ENCODE data around the gene ANKRD33. TPM values are rescaled to one million over a fixed set of nuclear protein-coding genes. Genes with fewer than 3 reads are reported as not detected.

The ANKRD33 gene
- total and polyA plus RNA-seq, 2 donors = 0.02 TPM; not detected in 1

DNA sequence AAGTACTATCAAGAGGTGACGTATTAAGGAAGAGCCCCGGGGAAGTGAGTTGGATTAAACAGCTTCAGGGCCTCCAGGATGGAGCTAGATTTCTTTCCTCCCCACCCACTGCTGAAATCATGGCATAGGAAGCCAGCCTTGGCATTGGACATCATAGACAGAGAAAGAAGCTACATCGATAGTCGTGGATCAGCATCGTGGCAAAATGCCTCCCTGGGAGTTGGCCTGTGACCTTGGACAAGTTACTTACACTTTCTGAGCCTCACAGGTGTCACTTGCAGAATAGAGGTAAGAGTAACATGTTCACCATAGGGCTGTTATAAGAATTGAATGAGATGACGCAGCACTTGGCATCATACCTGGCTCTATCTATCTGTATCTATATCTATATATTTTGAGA, 5.9 kb downstream of the ANKRD33 start:
- Histone ChIP-seq H3K27ac (ENCODE audit: low read depth in 1 of 2, low read length in 1 of 2) (no peak overlapping the region), H3K36me3 (ENCODE audit: control insufficient read depth in 2 of 2, insufficient read depth in 2 of 2, low read length in 1 of 2) (no peaks in the 10 kb centered on the region), H3K9me3 (ENCODE audit: control insufficient read depth in 2 of 2, insufficient read depth in 1 of 2, low read length in 1 of 2) (no peaks in the 10 kb centered on the region), H3K27me3 (ENCODE audit: control insufficient read depth in 2 of 2, insufficient read depth in 1 of 2, low read length in 1 of 2) (no peaks in the 10 kb centered on the region), H3K4me3 (ENCODE audit: low read length in 2 of 2) (no peak overlapping the region), H3K4me1 (ENCODE audit: control insufficient read depth in 2 of 2, insufficient read depth in 2 of 2, low read length in 2 of 2) (no peaks in the 10 kb centered on the region)
- 96% methylated on average over 6 of the region's 6 CpGs for WGBS
- DNase-seq (ENCODE audit: low read depth in 6 of 9, low spot score in 9 of 9) = no peak

- 97% methylated on average over 8 of the region's 8 CpGs for whole genome bisulfite sequencing
- H3K9me3 ChIP-seq (ENCODE audit: control insufficient read depth in 2 of 2, insufficient read depth in 1 of 2, low read length in 1 of 2) = no peaks in the 10 kb centered on the region
- H3K27ac ChIP-seq (ENCODE audit: low read depth in 1 of 2, low read length in 1 of 2) = no peak overlapping the region
- no peak for DNase-seq (ENCODE audit: low read depth in 6 of 9, low spot score in 9 of 9)
- no peaks in the 10 kb centered on the region for H3K36me3 ChIP-seq (ENCODE audit: control insufficient read depth in 2 of 2, insufficient read depth in 2 of 2, low read length in 1 of 2)
- H3K4me3 ChIP-seq (ENCODE audit: low read length in 2 of 2) = no peak overlapping the region
- no peaks in the 10 kb centered on the region for H3K27me3 ChIP-seq (ENCODE audit: control insufficient read depth in 2 of 2, insufficient read depth in 1 of 2, low read length in 1 of 2)
- H3K4me1 ChIP-seq (ENCODE audit: control insufficient read depth in 2 of 2, insufficient read depth in 2 of 2, low read length in 2 of 2) = no peaks in the 10 kb centered on the region
These were observed 7.7 kb downstream of the ANKRD33 start for GRCh38 chr12:51895378-51896135.

- no peak for DNase-seq (ENCODE audit: low read depth in 6 of 9, low spot score in 9 of 9)
- 95% methylated on average over 3 of the region's 3 CpGs for WGBS
- H3K27me3 ChIP-seq (ENCODE audit: control insufficient read depth in 2 of 2, insufficient read depth in 1 of 2, low read length in 1 of 2) = no peaks in the 10 kb centered on the region
- H3K36me3 ChIP-seq (ENCODE audit: control insufficient read depth in 2 of 2, insufficient read depth in 2 of 2, low read length in 1 of 2) = no peaks in the 10 kb centered on the region
- H3K4me1 ChIP-seq (ENCODE audit: control insufficient read depth in 2 of 2, insufficient read depth in 2 of 2, low read length in 2 of 2) = no peaks in the 10 kb centered on the region
- H3K27ac ChIP-seq (ENCODE audit: low read depth in 1 of 2, low read length in 1 of 2) = no peak overlapping the region
- H3K9me3 ChIP-seq (ENCODE audit: control insufficient read depth in 2 of 2, insufficient read depth in 1 of 2, low read length in 1 of 2) = no peaks in the 10 kb centered on the region
- no peak overlapping the region for H3K4me3 ChIP-seq (ENCODE audit: low read length in 2 of 2)
These were observed 8.3 kb downstream of the ANKRD33 start for GRCh38 chr12:51896236-51896635.

DNA sequence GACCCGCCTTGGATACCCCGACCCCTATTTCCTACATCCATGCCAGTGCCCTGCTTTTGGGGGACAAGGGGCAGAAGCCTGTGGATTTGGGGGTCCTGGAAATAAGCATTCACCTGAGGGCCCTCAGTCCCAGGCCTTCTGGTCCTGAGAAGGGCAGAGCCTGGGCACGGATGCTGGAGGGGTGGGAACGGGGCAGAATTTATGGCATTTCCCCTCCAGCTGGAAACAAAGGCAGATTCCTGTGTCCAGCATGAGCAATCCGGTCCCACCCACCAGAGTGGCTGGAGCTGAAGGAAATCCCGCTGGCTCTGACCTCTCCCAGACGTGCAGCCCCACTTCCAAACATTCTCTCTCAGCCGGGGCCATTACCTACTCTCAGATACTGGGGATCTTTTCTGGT, 9.3 kb downstream of the ANKRD33 start:
- DNase-seq (ENCODE audit: low read depth in 6 of 9, low spot score in 9 of 9) = no peak
- 96% methylated on average over 8 of the region's 8 CpGs for WGBS
- Histone ChIP-seq H3K27me3 (ENCODE audit: control insufficient read depth in 2 of 2, insufficient read depth in 1 of 2, low read length in 1 of 2) (no peaks in the 10 kb centered on the region), H3K36me3 (ENCODE audit: control insufficient read depth in 2 of 2, insufficient read depth in 2 of 2, low read length in 1 of 2) (no peaks in the 10 kb centered on the region), H3K9me3 (ENCODE audit: control insufficient read depth in 2 of 2, insufficient read depth in 1 of 2, low read length in 1 of 2) (no peaks in the 10 kb centered on the region), H3K4me1 (ENCODE audit: control insufficient read depth in 2 of 2, insufficient read depth in 2 of 2, low read length in 2 of 2) (no peaks in the 10 kb centered on the region), H3K27ac (ENCODE audit: low read depth in 1 of 2, low read length in 1 of 2) (no peak overlapping the region), H3K4me3 (ENCODE audit: low read length in 2 of 2) (no peak overlapping the region)

DNA sequence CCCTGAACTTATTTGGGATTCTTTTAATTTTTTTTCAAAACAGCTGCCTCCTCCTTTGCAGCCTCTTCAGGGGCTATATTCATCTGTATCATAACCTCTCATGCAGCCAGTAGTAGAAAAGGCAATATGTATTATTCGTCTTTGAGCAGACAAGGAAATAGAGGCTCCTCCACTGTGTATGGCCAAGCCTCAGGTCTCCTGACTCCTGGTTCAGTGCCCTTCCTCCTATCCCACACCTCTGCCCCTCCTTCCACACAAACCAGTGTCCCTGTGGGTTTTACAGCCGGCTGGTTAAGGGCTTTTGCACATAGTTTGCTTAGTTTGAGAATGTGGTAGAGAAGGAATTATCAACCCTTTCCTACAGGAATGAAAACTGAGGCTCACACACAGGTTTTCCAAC, 10.6 kb downstream of the ANKRD33 start:
- Histone ChIP-seq H3K36me3 (ENCODE audit: control insufficient read depth in 2 of 2, insufficient read depth in 2 of 2, low read length in 1 of 2) (no peaks in the 10 kb centered on the region), H3K9me3 (ENCODE audit: control insufficient read depth in 2 of 2, insufficient read depth in 1 of 2, low read length in 1 of 2) (no peaks in the 10 kb centered on the region), H3K27me3 (ENCODE audit: control insufficient read depth in 2 of 2, insufficient read depth in 1 of 2, low read length in 1 of 2) (no peaks in the 10 kb centered on the region), H3K4me3 (ENCODE audit: low read length in 2 of 2) (no peak overlapping the region), H3K27ac (ENCODE audit: low read depth in 1 of 2, low read length in 1 of 2) (no peak overlapping the region), H3K4me1 (ENCODE audit: control insufficient read depth in 2 of 2, insufficient read depth in 2 of 2, low read length in 2 of 2) (no peaks in the 10 kb centered on the region)
- 95% methylated on average over 2 of the region's 2 CpGs for WGBS
- no peak for DNase-seq (ENCODE audit: low read depth in 6 of 9, low spot score in 9 of 9)

DNA sequence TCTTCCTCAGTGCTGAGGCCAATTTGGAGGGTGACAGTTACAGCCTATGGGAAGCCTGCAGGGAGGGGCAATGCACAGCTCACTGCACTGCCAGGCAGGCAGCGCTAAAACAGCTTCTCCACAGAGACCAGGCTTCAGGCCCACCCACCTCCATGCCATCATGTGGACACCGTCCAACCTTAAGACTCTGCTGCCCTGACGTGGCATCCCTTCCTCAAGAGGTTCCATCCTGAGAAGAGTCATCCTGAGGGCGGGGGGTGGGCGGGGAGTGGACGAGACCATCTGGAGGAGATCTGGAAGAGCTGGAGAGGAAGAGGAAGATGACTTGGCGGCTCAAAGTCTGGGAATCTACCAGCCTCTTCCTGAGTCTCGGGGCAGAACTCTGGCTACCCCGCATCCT, 11.0 kb downstream of the ANKRD33 start:
- Histone ChIP-seq H3K27me3 (ENCODE audit: control insufficient read depth in 2 of 2, insufficient read depth in 1 of 2, low read length in 1 of 2) (no peaks in the 10 kb centered on the region), H3K4me3 (ENCODE audit: low read length in 2 of 2) (no peak overlapping the region), H3K4me1 (ENCODE audit: control insufficient read depth in 2 of 2, insufficient read depth in 2 of 2, low read length in 2 of 2) (no peaks in the 10 kb centered on the region), H3K9me3 (ENCODE audit: control insufficient read depth in 2 of 2, insufficient read depth in 1 of 2, low read length in 1 of 2) (no peaks in the 10 kb centered on the region), H3K27ac (ENCODE audit: low read depth in 1 of 2, low read length in 1 of 2) (no peak overlapping the region), H3K36me3 (ENCODE audit: control insufficient read depth in 2 of 2, insufficient read depth in 2 of 2, low read length in 1 of 2) (no peaks in the 10 kb centered on the region)
- WGBS = 92% methylated on average over 9 of the region's 9 CpGs
- no peak for DNase-seq (ENCODE audit: low read depth in 6 of 9, low spot score in 9 of 9)

- WGBS = 98% methylated on average over 43 of the region's 43 CpGs
- H3K27ac ChIP-seq (ENCODE audit: low read depth in 1 of 2, low read length in 1 of 2) = no peak overlapping the region
- H3K9me3 ChIP-seq (ENCODE audit: control insufficient read depth in 2 of 2, insufficient read depth in 1 of 2, low read length in 1 of 2) = no peaks in the 10 kb centered on the region
- peaks cover 2 to 4% of the 10 kb centered on the region in 2 donors for H3K27me3 ChIP-seq (ENCODE audit: control insufficient read depth in 2 of 2, insufficient read depth in 1 of 2, low read length in 1 of 2)
- H3K4me1 ChIP-seq (ENCODE audit: control insufficient read depth in 2 of 2, insufficient read depth in 2 of 2, low read length in 2 of 2) = no peaks in the 10 kb centered on the region
- H3K4me3 ChIP-seq (ENCODE audit: low read length in 2 of 2) = no peak overlapping the region
- H3K36me3 ChIP-seq (ENCODE audit: control insufficient read depth in 2 of 2, insufficient read depth in 2 of 2, low read length in 1 of 2) = no peaks in the 10 kb centered on the region
- no peak for DNase-seq (ENCODE audit: low read depth in 6 of 9, low spot score in 9 of 9)
These were observed 12.5 kb downstream of the ANKRD33 start for GRCh38 chr12:51900323-51900889.

GRCh38 chr12:51901121-51901817, 13.4 kb downstream of the ANKRD33 start:
- Histone ChIP-seq H3K4me3 (ENCODE audit: low read length in 2 of 2) (no peak overlapping the region), H3K4me1 (ENCODE audit: control insufficient read depth in 2 of 2, insufficient read depth in 2 of 2, low read length in 2 of 2) (peaks cover 0 to 4% of the 10 kb centered on the region in 2 donors), H3K36me3 (ENCODE audit: control insufficient read depth in 2 of 2, insufficient read depth in 2 of 2, low read length in 1 of 2) (no peaks in the 10 kb centered on the region), H3K27me3 (ENCODE audit: control insufficient read depth in 2 of 2, insufficient read depth in 1 of 2, low read length in 1 of 2) (peaks cover 8 to 11% of the 10 kb centered on the region in 2 donors), H3K9me3 (ENCODE audit: control insufficient read depth in 2 of 2, insufficient read depth in 1 of 2, low read length in 1 of 2) (no peaks in the 10 kb centered on the region), H3K27ac (ENCODE audit: low read depth in 1 of 2, low read length in 1 of 2) (no peak overlapping the region)
- DNase-seq (ENCODE audit: low read depth in 6 of 9, low spot score in 9 of 9) = no peak
- 78% methylated on average over 14 of the region's 14 CpGs for WGBS

GRCh38 chr12:51901881-51902280, 14.0 kb downstream of the ANKRD33 start:
- DNase-seq (ENCODE audit: low read depth in 6 of 9, low spot score in 9 of 9) = no peak
- 96% methylated on average over 11 of the region's 11 CpGs for WGBS
- Histone ChIP-seq H3K27me3 (ENCODE audit: control insufficient read depth in 2 of 2, insufficient read depth in 1 of 2, low read length in 1 of 2) (peaks cover 15 to 17% of the 10 kb centered on the region in 2 donors), H3K27ac (ENCODE audit: low read depth in 1 of 2, low read length in 1 of 2) (no peak overlapping the region), H3K36me3 (ENCODE audit: control insufficient read depth in 2 of 2, insufficient read depth in 2 of 2, low read length in 1 of 2) (no peaks in the 10 kb centered on the region), H3K9me3 (ENCODE audit: control insufficient read depth in 2 of 2, insufficient read depth in 1 of 2, low read length in 1 of 2) (no peaks in the 10 kb centered on the region), H3K4me3 (ENCODE audit: low read length in 2 of 2) (no peak overlapping the region), H3K4me1 (ENCODE audit: control insufficient read depth in 2 of 2, insufficient read depth in 2 of 2, low read length in 2 of 2) (peaks cover 0 to 9% of the 10 kb centered on the region in 2 donors)
